Smooth muscle cell (in vitro differentiated cells): ENCODE data around the gene GOLGA6A. TPM values are rescaled to one million over a fixed set of nuclear protein-coding genes. Genes with fewer than 3 reads are reported as not detected.
A peak's percentile ranks its signal among the peaks of the same experiment; 100 is the strongest.

Experiments used
- DNase-seq: peaks from one replicate; lab custom pipeline; 2025; ENCODE audit not compliant: unreplicated experiment; lab: John Stamatoyannopoulos, UW
- H2AFZ ChIP-seq: fragments of 200-600 bp; sonication (generic); 2 replicates; pipeline ENCODE4 v1.6.0; 2016; ENCODE audit warnings: antibody characterized with exemption, low read depth, mild to moderate bottlenecking
- H3F3A ChIP-seq: fragments of 200-600 bp; sonication (generic); 2 replicates; pipeline ENCODE4 v1.6.0; 2017; ENCODE audit warnings: antibody characterized with exemption, low read depth
- H3K27ac ChIP-seq: fragments of 200-600 bp; sonication (generic); 2 replicates; pipeline ENCODE4 v1.5.1; 2016; ENCODE audit warnings: low read depth, mild to moderate bottlenecking
- H3K27me3 ChIP-seq: fragments of 200-600 bp; sonication (generic); 2 replicates; pipeline ENCODE4 v1.6.1; 2016; ENCODE audit warnings: low read depth, mild to moderate bottlenecking
- H3K36me3 ChIP-seq: fragments of 200-600 bp; sonication (generic); 2 replicates; pipeline ENCODE4 v1.5.1; 2016; ENCODE audit warnings: low read depth
- H3K4me1 ChIP-seq: fragments of 200-600 bp; sonication (generic); 2 replicates; pipeline ENCODE4 v1.5.1; 2016; ENCODE audit warnings: low read depth
- H3K4me2 ChIP-seq: fragments of 200-600 bp; sonication (generic); 2 replicates; pipeline ENCODE4 v1.6.0; 2016; ENCODE audit warnings: mild to moderate bottlenecking
- H3K4me3 ChIP-seq: fragments of 200-600 bp; sonication (generic); 2 replicates; pipeline ENCODE4 v1.5.1; 2016; ENCODE audit warnings: mild to moderate bottlenecking
- H3K79me2 ChIP-seq: fragments of 200-600 bp; sonication (generic); 2 replicates; pipeline ENCODE4 v1.6.0; 2016; ENCODE audit warnings: low read depth, mild to moderate bottlenecking
- H3K9ac ChIP-seq: fragments of 200-600 bp; sonication (generic); 2 replicates; pipeline ENCODE4 v1.6.0; 2016; ENCODE audit warnings: low read depth
- H3K9me3 ChIP-seq: fragments of 200-600 bp; sonication (generic); replicated peaks from 2 replicates; pipeline ENCODE4 v1.5.1; 2016; ENCODE audit warnings: low read depth
- H4K20me1 ChIP-seq: fragments of 200-600 bp; sonication (generic); 2 replicates; pipeline ENCODE4 v1.6.0; 2016; ENCODE audit warnings: low read depth
- CTCF ChIP-seq: fragments of 200-600 bp; sonication (generic); IDR thresholded peaks from 2 replicates; pipeline ENCODE4 v1.5.1; 2017; ENCODE audit warnings: borderline replicate concordance, mild to moderate bottlenecking, antibody characterized with exemption; ENCODE audit not compliant: insufficient read depth, poor library complexity, severe bottlenecking
- WGBS: methylation state at CpG from one replicate; pipeline ENCODE4 v1.1.7; 2016; ENCODE audit warnings: low lambda C conversion rate; 5-methylcytosine and 5-hydroxymethylcytosine counted together
- polyA plus RNA-seq: library from polyadenylated mRNA; unstranded; fragments of >200 nt; fragmentation: Nextera tagmentation; extraction: Ambion mirVana; gene quantifications from 2 replicates; pipeline ENCODE4 v1.2.1, GENCODE V29; 2016
- total RNA-seq: library from RNA; depleted of rRNA; stranded (reverse); fragments of >200 nt; gene quantifications from 2 replicates; pipeline ENCODE4 v1.2.3, GENCODE V29; 2014

Gene GOLGA6A
- total and polyA plus RNA-seq, 2 experiments from 2014 or later, result 0.13 TPM; not detected in 1

- peak overlapping the region; percentile 38 for H3K27ac ChIP-seq
- H3F3A ChIP-seq, result no peaks in the 10 kb centered on the region
- no peak overlapping the region for H3K9ac ChIP-seq
- H3K27me3 ChIP-seq, result peaks cover 13% of the 10 kb centered on the region
- H3K36me3 ChIP-seq, result no peaks in the 10 kb centered on the region
- no peak overlapping the region for H3K4me3 ChIP-seq
- no peak overlapping the region for H3K4me2 ChIP-seq
- H3K9me3 ChIP-seq, result no peaks in the 10 kb centered on the region
- no peak for DNase-seq
- H3K79me2 ChIP-seq, result no peaks in the 10 kb centered on the region
- WGBS, result 93% methylated on average over 3 of the region's 3 CpGs
- H3K4me1 ChIP-seq, result peaks cover 27% of the 10 kb centered on the region
- no peak for TF ChIP-seq CTCF
- no peaks in the 10 kb centered on the region for H4K20me1 ChIP-seq
- no peak overlapping the region for H2AFZ ChIP-seq
Measured at GRCh38 chr15:74124196-74124595, 41.8 kb upstream of the GOLGA6A start.

GRCh38 chr15:74123658-74124057, 41.3 kb upstream of the GOLGA6A start:
- H3K9ac ChIP-seq, result no peak overlapping the region
- H3K4me1 ChIP-seq, result peaks cover 21% of the 10 kb centered on the region
- H3K79me2 ChIP-seq, result no peaks in the 10 kb centered on the region
- WGBS, result 80% methylated on average over 4 of the region's 4 CpGs
- peak overlapping the region; percentile 38 for H3K27ac ChIP-seq
- H3K4me3 ChIP-seq, result no peak overlapping the region
- no peak overlapping the region for H3K4me2 ChIP-seq
- TF ChIP-seq CTCF, result no peak
- H3K27me3 ChIP-seq, result peaks cover 9% of the 10 kb centered on the region
- no peak overlapping the region for H2AFZ ChIP-seq
- no peaks in the 10 kb centered on the region for H3K36me3 ChIP-seq
- no peaks in the 10 kb centered on the region for H3F3A ChIP-seq
- no peaks in the 10 kb centered on the region for H4K20me1 ChIP-seq
- H3K9me3 ChIP-seq, result no peaks in the 10 kb centered on the region
- no peak for DNase-seq

GRCh38 chr15:74123131-74123429, 40.7 kb upstream of the GOLGA6A start:
- 46% methylated on average over 4 of the region's 4 CpGs for WGBS
- no peaks in the 10 kb centered on the region for H3K36me3 ChIP-seq
- peaks cover 15% of the 10 kb centered on the region for H3K4me1 ChIP-seq
- no peaks in the 10 kb centered on the region for H3F3A ChIP-seq
- peaks cover 3% of the 10 kb centered on the region for H3K27me3 ChIP-seq
- no peak overlapping the region for H3K9ac ChIP-seq
- no peaks in the 10 kb centered on the region for H3K79me2 ChIP-seq
- H4K20me1 ChIP-seq, result no peaks in the 10 kb centered on the region
- DNase-seq, result no peak
- peak overlapping the region; percentile 8 for H2AFZ ChIP-seq
- no peak for TF ChIP-seq CTCF
- no peak overlapping the region for H3K27ac ChIP-seq
- H3K9me3 ChIP-seq, result no peaks in the 10 kb centered on the region
- H3K4me2 ChIP-seq, result no peak overlapping the region
- H3K4me3 ChIP-seq, result no peak overlapping the region

- H3K9me3 ChIP-seq, result no peaks in the 10 kb centered on the region
- H2AFZ ChIP-seq, result peak overlapping the region; percentile 8
- TF ChIP-seq CTCF, result no peak
- no peak for DNase-seq
- peaks cover 13% of the 10 kb centered on the region for H3K4me1 ChIP-seq
- H3F3A ChIP-seq, result no peaks in the 10 kb centered on the region
- H3K9ac ChIP-seq, result no peak overlapping the region
- no peaks in the 10 kb centered on the region for H4K20me1 ChIP-seq
- no peaks in the 10 kb centered on the region for H3K27me3 ChIP-seq
- H3K27ac ChIP-seq, result no peak overlapping the region
- H3K4me2 ChIP-seq, result no peak overlapping the region
- 60% methylated on average over 5 of the region's 5 CpGs for WGBS
- no peaks in the 10 kb centered on the region for H3K36me3 ChIP-seq
- no peak overlapping the region for H3K4me3 ChIP-seq
- H3K79me2 ChIP-seq, result no peaks in the 10 kb centered on the region
Measured at GRCh38 chr15:74122403-74123130, 40.2 kb upstream of the GOLGA6A start.
